HepG2 (cell line): ENCODE data around the gene TREX2. TPM values are rescaled to one million over a fixed set of nuclear protein-coding genes. Genes with fewer than 3 reads are reported as not detected.

Experiments
- ARHGAP35 ChIP-seq: sonication (generic); formaldehyde crosslinking; IDR thresholded peaks from 2 replicates; pipeline ENCODE4 v1.9.0; 2022; ENCODE audit warnings: mild to moderate bottlenecking, inconsistent platforms, moderate library complexity, missing genetic modification reagents, borderline replicate concordance
- ATRX ChIP-seq: sonication (generic); formaldehyde crosslinking; IDR thresholded peaks from 2 replicates; pipeline ENCODE4 v1.4.0; 2020; ENCODE audit warnings: missing genetic modification reagents, borderline replicate concordance
- ELF4 ChIP-seq: sonication (generic); formaldehyde crosslinking; IDR thresholded peaks from 2 replicates; pipeline ENCODE4 v1.5.0; 2020; ENCODE audit warnings: missing genetic modification reagents, mild to moderate bottlenecking, moderate library complexity, borderline replicate concordance
- NFKB2 ChIP-seq: sonication (generic); formaldehyde crosslinking; IDR thresholded peaks from 2 replicates; pipeline ENCODE4 v1.4.0; 2020; ENCODE audit warnings: missing genetic modification reagents, borderline replicate concordance
- PRMT3 ChIP-seq: sonication (generic); formaldehyde crosslinking; IDR thresholded peaks from 2 replicates; pipeline ENCODE4 v1.8.1; 2022; ENCODE audit warnings: low read depth, mild to moderate bottlenecking, moderate library complexity, missing genetic modification reagents, borderline replicate concordance
- SNRNP70 ChIP-seq: fragments of 200-400 bp; formaldehyde crosslinking; IDR thresholded peaks from 2 replicates; pipeline ENCODE4 v1.6.1; 2017; ENCODE audit warnings: mild to moderate bottlenecking, low read depth, low read length, moderate library complexity
- TFDP1 ChIP-seq: IDR thresholded peaks from 2 replicates; pipeline ENCODE4 v1.6.1; 2016; ENCODE audit warnings: missing compliant biosample characterization, missing genetic modification reagents, borderline replicate concordance
- THAP9 ChIP-seq: sonication (generic); formaldehyde crosslinking; IDR thresholded peaks from 2 replicates; pipeline ENCODE4; 2020; ENCODE audit warnings: missing genetic modification reagents, mild to moderate bottlenecking, borderline replicate concordance
- ZFY ChIP-seq: sonication (generic); formaldehyde crosslinking; IDR thresholded peaks from 2 replicates; pipeline ENCODE4 v1.4.0; 2020; ENCODE audit warnings: missing genetic modification reagents
- ZNF180 ChIP-seq: sonication (generic); formaldehyde crosslinking; IDR thresholded peaks from 2 replicates; pipeline ENCODE4 v1.4.0; 2020; ENCODE audit warnings: low read depth, missing genetic modification reagents, borderline replicate concordance
- ZNF280B ChIP-seq: sonication (generic); formaldehyde crosslinking; IDR thresholded peaks from 2 replicates; pipeline ENCODE4 v1.5.0; 2020; ENCODE audit warnings: missing genetic modification reagents, mild to moderate bottlenecking, borderline replicate concordance
- ZNF503 ChIP-seq: sonication (generic); formaldehyde crosslinking; IDR thresholded peaks from 2 replicates; pipeline ENCODE4 v1.4.0; 2020; ENCODE audit warnings: missing genetic modification reagents
- ZNF646 ChIP-seq: sonication (generic); formaldehyde crosslinking; IDR thresholded peaks from 2 replicates; pipeline ENCODE4 v1.9.0; 2021; ENCODE audit warnings: mild to moderate bottlenecking, missing genetic modification reagents
- ZNF816 ChIP-seq: sonication (generic); formaldehyde crosslinking; IDR thresholded peaks from 2 replicates; pipeline ENCODE4 v1.8.0; 2022; ENCODE audit warnings: missing genetic modification reagents, mild to moderate bottlenecking, borderline replicate concordance
- ZSCAN21 ChIP-seq: sonication (generic); formaldehyde crosslinking; IDR thresholded peaks from 2 replicates; pipeline ENCODE4 v1.8.0; 2022; ENCODE audit warnings: mild to moderate bottlenecking, missing genetic modification reagents, moderate library complexity, borderline replicate concordance
- polyA plus RNA-seq, 8 experiments: library from polyadenylated mRNA; depleted of rRNA in 3 of 8; stranded (reverse) in 7 of 8; unstranded in 1 of 8; fragments of >200 nt; fragmentation: Illumina TruSeq in 4 of 8; extraction: Trizol in 4 of 8; gene quantifications; 2 replicates each; pipeline versions ENCODE4 v1.2.1 to v1.2.3, GENCODE V29; 2011 to 2016; ENCODE audit warnings: low read depth in 4 of 8, missing spikeins in 1 of 8, mixed read lengths in 1 of 8; ENCODE audit not compliant: insufficient read depth in 1 of 8
- total RNA-seq, 5 experiments: library from RNA; depleted of rRNA; stranded (reverse); fragments of >200 nt; fragmentation: Illumina TruSeq; extraction: Trizol; gene quantifications; 2 replicates each; pipeline ENCODE4 v1.2.3, GENCODE V29; 2016; ENCODE audit warnings: low read depth in 1 of 5

Gene TREX2
- total and polyA plus RNA-seq, 2 of the 13 experiments (the other 11 are each of a cell fraction or from before 2014, with no cell fraction given), result 0.13 to 0.18 TPM

- TF ChIP-seq ZNF646, result no peak
- TF ChIP-seq TFDP1, result no peak
- TF ChIP-seq ZNF816 (CRISPR knock-in tag), result no peak
- TF ChIP-seq NFKB2 (CRISPR knock-in tag), result no peak
- TF ChIP-seq ARHGAP35 (CRISPR knock-in tag), result no peak
- no peak for TF ChIP-seq ZNF180 (CRISPR knock-in tag)
- no peak for TF ChIP-seq ZNF503 (CRISPR knock-in tag)
- TF ChIP-seq THAP9 (CRISPR knock-in tag), result no peak
- no peak for TF ChIP-seq PRMT3 (CRISPR knock-in tag)
- TF ChIP-seq SNRNP70, result no peak
- 0 out of 2 replicates have a peak, but pooled peaks have one; percentile 15 for TF ChIP-seq ZFY (CRISPR knock-in tag)
- no peak for TF ChIP-seq ATRX
- no peak for TF ChIP-seq ELF4
- no peak for TF ChIP-seq ZSCAN21
- TF ChIP-seq ZNF280B (CRISPR knock-in tag), result no peak
Measured at GRCh38 chrX:153491918-153492317, 46.1 kb upstream of the TREX2 start (continued).
